A549 (cell line): ENCODE measurements around the gene TTK.

ENCODE experiments used
- EHMT2 ChIP-seq: fragments of 200-600 bp; sonication (generic); IDR thresholded peaks from 2 replicates; pipeline ENCODE4 v1.6.1; 2016; ENCODE audit warnings: antibody characterized with exemption, low read depth, mild to moderate bottlenecking, moderate library complexity
- MAZ ChIP-seq: fragments of 150-350 bp; IDR thresholded peaks from 2 replicates; pipeline ENCODE4 v1.6.1; 2014; ENCODE audit warnings: antibody characterized with exemption, low read depth, low read length, borderline replicate concordance

DNA sequence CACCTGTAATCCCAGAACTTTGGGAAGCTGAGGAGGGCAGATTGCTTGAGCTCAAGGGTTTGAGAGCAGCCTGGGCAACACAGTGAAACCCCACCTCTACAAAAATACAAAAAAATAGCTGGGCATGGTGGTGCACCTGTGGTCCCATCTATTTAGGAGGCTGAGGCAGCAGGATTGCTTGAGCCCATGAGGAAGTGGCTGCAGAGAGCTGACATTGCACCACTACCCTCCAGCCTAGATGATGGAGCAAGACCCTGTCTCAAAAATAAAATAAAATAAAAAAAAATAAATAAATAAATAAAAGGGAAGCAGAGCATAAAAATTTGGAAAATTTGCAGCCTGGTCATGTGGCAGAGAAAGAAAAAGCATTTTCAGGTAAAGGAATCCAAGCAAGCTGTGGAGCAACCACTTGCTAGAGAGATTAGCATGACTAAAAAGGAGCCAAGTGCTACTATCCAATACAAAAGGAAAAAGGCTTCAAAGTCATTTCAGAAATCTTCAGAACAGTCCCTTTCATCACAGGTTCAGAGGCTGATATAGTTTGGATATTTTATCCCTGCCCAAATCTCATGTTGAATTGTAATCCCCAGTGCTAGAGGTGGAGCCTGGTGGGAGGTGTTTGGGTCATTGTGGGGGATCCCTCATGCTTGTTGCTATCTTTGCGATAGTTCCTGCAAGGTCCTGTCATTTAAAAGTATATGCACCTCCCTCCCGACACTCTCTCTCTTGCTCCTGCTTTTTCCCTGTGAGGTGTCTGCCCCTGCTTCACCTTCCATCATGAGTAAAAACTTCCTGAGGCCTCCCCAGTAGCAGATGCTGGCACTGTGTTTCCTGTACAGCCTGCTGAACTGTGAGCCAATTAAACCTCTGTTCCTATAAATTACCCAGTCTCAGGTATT lies 11.2 kb upstream of the TTK start:
- no peak for TF ChIP-seq MAZ
- no peak for TF ChIP-seq EHMT2
